Activated CD8-positive, alpha-beta memory T cell treated with anti-CD3 and anti-CD28 coated beads for 48 hours (primary cell): Measurements from ENCODE around the gene GMEB1.
"Not testable (repeated sequence)": the region's sequence is repeated elsewhere in the genome, so short reads cannot be mapped to it uniquely, and the experiment has no call there.

Experiments
- DNase-seq, 3 experiments: peaks; one replicate each; pipeline ENCODE4 v3.0.0-alpha.2; 2020; ENCODE audit warnings: low read depth in 2 of 3, low spot score in 2 of 3

The GMEB1 gene

DNA sequence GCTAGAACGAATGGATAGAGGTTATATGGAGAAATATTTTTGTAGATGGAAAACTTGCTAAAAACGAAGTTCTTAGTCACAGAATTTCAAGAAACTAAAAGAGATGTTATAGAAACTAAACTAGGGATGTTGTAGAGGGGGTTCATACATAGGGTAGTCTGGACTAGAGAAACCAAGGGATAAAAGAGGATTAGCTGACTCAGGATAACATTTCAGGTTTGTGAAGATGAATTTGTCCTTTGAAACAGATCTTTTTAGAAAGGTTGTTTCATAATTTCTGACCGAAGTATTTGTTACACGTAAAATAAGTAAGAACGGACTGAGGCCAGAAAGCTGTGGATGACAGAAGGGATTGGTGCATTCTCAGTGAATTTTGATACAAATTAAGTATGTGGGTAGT, 81.7 kb downstream of the GMEB1 start:
- DNase-seq = no peak

DNA sequence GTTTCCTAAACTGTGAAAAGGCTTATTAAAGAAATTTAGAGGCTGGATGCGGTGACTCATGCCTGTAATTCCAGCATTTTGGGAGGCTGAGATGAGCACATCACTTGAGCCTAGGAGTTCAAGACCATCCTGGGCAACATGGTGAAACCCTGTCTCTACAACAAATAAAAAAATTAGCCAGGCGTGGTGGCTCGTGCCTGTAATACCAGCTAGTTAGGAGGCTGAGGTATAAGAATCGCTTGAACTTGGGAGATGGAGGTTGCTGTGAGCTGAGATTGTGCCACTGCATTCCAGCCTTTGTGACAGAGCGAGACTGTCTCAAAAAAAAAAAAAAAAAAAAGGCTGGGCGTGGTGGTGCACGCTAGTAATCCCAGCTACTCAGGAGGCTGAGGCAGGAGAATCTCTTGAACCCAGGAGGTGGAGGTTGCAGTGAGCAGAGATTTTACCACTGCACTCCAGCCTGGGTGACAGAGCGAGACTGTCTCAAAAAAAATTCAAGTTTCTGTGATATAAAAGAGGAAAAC, 82.2 kb downstream of the GMEB1 start:
- not testable (repeated sequence) for DNase-seq

DNA sequence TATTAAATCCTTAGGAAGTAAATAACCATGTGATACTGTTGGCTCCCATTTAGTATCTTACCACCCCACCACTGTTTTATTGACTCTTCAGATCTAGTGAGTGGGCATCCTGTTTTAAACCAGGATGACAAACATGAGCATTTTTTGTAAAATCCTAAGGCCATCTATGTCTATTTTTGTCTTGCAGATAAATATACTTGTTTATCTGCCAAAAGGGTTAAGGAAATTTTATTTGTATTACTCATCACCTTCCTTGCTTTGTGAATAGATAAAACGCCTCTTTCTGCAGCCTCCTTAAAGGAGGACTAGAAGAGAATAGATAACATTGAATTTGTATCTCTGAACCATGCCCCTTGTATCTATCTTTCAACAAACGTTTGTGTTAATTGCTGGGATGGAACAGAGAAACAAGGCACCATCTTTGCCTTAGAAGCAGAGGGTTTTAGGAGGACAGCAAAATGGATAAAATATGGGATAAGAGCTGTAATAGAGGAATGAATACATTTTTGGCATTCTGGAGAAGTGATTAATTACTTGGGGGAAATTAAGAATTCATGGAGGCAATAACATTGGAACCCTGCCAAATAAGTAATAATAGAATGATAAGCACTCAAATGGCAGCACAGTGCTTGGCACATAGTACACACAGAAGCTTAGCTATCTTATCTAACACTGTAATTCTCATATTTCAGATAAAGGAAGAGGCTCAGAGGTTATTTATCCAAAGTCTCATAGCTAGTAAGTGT, 82.9 kb downstream of the GMEB1 start:
- DNase-seq = no peak

DNA sequence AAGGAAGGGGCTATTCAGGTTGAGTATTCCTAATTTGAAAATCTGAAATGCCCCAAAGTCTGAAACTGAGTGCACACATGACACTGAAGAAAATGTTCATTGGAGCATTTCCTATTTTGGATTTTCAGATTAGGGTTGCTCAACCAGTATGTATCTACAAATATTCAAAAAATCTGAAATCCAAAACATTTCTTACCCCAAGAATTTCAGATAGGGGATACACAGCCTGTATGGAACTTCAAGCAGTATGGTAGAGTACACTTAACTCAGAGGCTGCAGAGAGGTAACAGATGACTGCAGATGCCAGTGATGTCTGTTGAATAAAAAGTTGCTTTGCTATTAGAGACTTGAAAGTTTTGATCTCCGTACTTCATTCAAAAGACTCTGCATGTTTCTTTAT, 87.1 kb downstream of the GMEB1 start:
- DNase-seq = no peak

DNA sequence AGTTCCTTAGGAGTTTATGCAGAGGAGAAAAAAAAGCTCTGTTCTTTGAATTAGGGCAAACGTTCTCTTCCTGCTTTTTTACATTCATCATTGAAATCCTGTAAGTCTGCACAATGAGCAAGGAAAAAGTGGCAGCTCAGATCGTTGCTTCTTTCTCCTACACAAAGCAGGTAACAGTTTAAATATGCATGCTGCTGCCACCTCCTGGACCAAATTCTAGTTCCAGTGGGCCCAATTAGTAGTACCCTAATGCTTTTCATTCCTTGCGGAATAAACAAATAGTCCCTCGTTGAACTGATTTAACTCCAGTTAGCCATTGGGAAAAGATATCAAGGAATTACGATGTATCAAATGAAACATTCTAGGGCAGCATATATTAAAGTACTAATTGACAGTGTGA, 88.3 kb downstream of the GMEB1 start:
- no peak for DNase-seq

DNA sequence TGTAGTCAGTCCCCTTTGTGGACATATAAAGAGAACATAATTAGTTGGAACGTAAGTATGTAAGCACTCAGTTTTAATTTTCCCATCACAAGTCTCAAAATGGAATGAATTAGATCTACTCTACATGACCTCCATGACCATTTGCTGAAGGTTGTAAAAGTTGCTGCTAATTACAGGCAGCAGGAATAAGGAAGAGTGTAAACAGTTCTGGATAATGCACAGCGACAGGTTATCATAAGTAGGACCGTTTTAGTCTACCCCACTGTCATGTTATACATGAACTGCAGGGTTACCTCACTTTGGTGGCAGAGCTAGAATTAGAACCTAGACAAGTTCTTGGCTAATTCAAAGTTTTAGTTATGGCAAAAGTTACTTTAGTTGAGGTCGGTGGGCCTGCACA, 89.8 kb downstream of the GMEB1 start:
- no peak for DNase-seq

DNA sequence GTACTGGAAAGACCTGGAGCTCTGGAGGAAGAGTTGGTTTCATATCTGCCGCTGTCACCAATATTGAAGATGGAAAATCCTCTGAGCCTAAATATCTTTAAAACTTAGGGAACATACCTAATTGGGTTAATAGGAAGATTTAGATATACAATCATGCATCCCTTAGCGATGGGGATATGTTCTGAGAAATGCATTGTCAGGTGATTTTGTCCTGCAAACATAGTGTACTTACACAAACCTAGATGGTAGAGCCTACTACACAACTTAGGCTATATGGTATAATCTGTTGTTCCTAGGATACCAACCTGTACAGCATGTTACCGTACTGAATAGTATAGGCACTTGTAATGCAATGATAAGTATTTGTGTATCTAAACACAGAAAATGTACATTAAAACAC, 90.7 kb downstream of the GMEB1 start:
- no peak for DNase-seq

DNA sequence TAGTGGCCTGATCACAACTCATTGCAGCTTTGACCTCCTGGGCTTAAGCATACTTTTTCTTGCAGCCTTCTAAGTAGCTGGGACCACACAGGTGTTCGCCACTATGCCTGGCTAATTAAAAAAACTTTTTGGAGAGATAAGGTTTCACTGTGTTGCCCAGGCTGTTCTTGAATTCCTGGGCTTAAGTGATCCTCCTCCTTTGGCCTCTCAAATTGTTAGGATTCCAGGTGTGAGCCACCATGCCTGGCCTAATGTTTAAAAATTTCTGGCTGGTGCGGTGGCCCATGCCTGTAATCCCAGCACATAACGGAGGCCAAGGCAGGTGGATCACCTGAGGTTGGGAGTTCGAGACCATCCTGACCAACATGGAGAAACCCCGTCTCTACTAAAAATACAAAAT, 92.6 kb downstream of the GMEB1 start:
- DNase-seq = no peak

DNA sequence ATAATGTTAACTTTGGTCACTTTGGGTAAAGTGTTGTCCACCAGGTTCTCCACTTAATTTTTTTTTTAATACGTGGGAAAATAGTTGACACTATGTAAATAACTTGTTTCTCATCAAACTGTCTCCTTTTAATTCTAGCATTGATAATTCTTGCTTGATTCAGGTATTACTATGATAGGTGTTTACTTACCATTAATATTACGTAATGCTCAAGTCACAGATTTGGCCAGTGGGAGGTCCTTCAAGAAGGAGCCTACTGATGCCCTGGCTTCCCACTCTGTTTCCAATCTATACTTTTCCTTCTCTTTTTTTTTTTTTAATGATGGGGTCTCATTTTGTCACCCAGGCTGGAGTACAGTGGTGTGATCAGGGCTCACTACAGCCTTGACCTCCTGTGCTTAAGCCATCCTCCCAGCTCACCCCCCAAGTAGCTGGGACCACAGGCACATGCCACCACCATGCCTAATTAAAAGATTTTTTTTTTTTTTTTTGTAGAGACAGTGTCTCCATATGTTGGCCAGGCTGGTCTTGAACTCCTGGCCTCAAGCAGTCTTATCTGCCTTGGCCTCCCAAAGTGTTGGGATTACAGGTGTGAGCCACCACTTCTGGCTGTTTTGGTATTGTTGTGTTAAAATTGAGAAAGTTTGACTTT, 98.1 kb downstream of the GMEB1 start:
- DNase-seq = no peak
